Breast epithelium (tissue), 4 donors: ENCODE data around the gene SH3TC1. TPM values are rescaled to one million over a fixed set of nuclear protein-coding genes. Genes with fewer than 3 reads are reported as not detected.

Source experiments
- DNase-seq, 2 donors: peaks; one replicate each; pipeline ENCODE4 v3.0.0-alpha.2; 2019; ENCODE audit warnings: low spot score in 2 of 2
- H3K27ac ChIP-seq, 2 donors: fragments of 200-600 bp; sonication (generic) in 1 of 2; one replicate each; pipeline ENCODE4 v1.5.1; 2016 to 2019; ENCODE audit warnings: mild to moderate bottlenecking in 1 of 2
- H3K27me3 ChIP-seq, 2 donors: fragments of 200-600 bp; sonication (generic) in 1 of 2; one replicate each; pipeline versions ENCODE4 v1.5.1 to v1.6.0; 2017 to 2019; ENCODE audit warnings: control low read depth in 1 of 2, mild to moderate bottlenecking in 1 of 2
- H3K36me3 ChIP-seq: fragments of 200-600 bp; one replicate; pipeline ENCODE4 v1.5.1; 2019
- H3K4me1 ChIP-seq, 2 donors: fragments of 200-600 bp; sonication (generic); one replicate each; pipeline ENCODE4 v1.5.1; 2016 to 2019; ENCODE audit warnings: control low read depth in 1 of 2
- H3K4me3 ChIP-seq, 3 donors: fragments of 200-600 bp; sonication (generic); 1 replicate in 2 of 3; 2 replicates in 1 of 3; pipeline ENCODE4 v1.5.1; 2016 to 2019; ENCODE audit warnings: mild to moderate bottlenecking in 3 of 3, moderate library complexity in 2 of 3
- H3K9me3 ChIP-seq, 2 donors: fragments of 200-600 bp; sonication (generic) in 1 of 2; one replicate each; pipeline ENCODE4 v1.5.1; 2016 to 2019; ENCODE audit warnings: control low read depth in 1 of 2
- POLR2A ChIP-seq: fragments of 450-650 bp; IDR thresholded peaks from one replicate; pipeline ENCODE4 v1.6.1; 2016; ENCODE audit warnings: antibody characterized with exemption, mild to moderate bottlenecking, moderate library complexity
- POLR2AphosphoS5 ChIP-seq, 3 donors: sonication (generic); formaldehyde crosslinking; IDR thresholded peaks; one replicate each; pipeline ENCODE4 v1.6.1; 2017; ENCODE audit warnings: antibody characterized with exemption in 3 of 3
- intact Hi-C: fragments of 100-400 bp; cut with DNase I; formaldehyde crosslinking; loops from one replicate; pipeline ENCODE4 v1.15.1; 2023; ENCODE audit warnings: low total_unique reads
- total RNA-seq, 3 donors: library from RNA; depleted of rRNA; stranded (reverse); fragments of >200 nt; gene quantifications; one replicate each; pipeline ENCODE4 v1.1.0, GENCODE V29; 2016
- TF ChIP-seq, protein P1 (sequence below), 3 donors: fragments of 450-650 bp; IDR thresholded peaks; one replicate each; pipeline ENCODE4 v1.5.1; 2016 to 2017; ENCODE audit warnings: antibody characterized with exemption in 3 of 3, mild to moderate bottlenecking in 3 of 3, moderate library complexity in 3 of 3

The SH3TC1 gene
- total RNA-seq, 3 donors from 2014 or later = 16.4 to 28.8 (median 17.3) TPM

- TF ChIP-seq, protein P1, sequence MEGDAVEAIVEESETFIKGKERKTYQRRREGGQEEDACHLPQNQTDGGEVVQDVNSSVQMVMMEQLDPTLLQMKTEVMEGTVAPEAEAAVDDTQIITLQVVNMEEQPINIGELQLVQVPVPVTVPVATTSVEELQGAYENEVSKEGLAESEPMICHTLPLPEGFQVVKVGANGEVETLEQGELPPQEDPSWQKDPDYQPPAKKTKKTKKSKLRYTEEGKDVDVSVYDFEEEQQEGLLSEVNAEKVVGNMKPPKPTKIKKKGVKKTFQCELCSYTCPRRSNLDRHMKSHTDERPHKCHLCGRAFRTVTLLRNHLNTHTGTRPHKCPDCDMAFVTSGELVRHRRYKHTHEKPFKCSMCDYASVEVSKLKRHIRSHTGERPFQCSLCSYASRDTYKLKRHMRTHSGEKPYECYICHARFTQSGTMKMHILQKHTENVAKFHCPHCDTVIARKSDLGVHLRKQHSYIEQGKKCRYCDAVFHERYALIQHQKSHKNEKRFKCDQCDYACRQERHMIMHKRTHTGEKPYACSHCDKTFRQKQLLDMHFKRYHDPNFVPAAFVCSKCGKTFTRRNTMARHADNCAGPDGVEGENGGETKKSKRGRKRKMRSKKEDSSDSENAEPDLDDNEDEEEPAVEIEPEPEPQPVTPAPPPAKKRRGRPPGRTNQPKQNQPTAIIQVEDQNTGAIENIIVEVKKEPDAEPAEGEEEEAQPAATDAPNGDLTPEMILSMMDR (IDR thresholded peaks at IDR 0.05) = no peak
- TF ChIP-seq POLR2AphosphoS5 (IDR thresholded peaks at IDR 0.05) (no peak), POLR2A (no peak)
- no peak overlapping the region for H3K27ac ChIP-seq
- no peaks in the 10 kb centered on the region for H3K36me3 ChIP-seq
- H3K4me1 ChIP-seq = no peaks in the 10 kb centered on the region
- H3K4me3 ChIP-seq = no peak overlapping the region
- intact Hi-C loops = no loop called here
- H3K27me3 ChIP-seq = no peaks in the 10 kb centered on the region
- no peaks in the 10 kb centered on the region for H3K9me3 ChIP-seq
- DNase-seq = no peak
These were observed 37.8 kb downstream of the SH3TC1 start for GRCh38 chr4:8236920-8237195.

DNA sequence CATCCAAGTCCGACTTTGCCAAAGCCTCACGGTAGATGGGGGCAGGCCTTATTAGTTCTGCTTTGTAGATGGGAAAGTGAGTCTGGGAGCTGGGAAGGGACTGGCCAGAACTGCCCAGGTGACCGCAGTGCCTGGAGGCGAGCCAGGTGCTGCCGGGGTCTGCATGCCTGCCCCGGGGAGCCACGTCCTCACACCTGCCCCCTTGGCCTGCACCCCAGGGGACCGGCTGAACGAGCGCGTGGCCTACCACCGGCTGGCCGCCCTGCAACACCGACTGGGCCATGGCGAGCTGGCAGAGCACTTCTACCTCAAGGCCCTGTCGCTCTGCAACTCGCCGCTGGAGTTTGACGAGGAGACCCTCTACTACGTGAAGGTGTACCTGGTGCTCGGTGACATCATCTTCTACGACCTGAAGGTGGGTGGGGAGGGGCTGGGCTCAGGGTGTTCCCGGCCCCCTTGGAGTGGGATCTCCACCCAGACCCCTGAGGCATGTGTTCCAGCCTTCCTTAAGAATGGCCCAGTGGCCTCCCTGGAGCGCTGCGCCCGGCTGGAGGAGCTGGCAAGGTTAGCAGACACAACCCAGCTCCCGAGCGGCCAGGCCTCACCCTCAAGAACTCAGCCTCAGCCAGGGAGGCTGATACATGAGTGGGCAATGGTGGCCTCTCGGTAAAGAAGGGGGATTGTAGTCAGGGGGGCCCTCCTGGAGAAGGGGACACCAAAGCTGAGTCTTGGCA lies 38.3 kb downstream of the SH3TC1 start:
- intact Hi-C loops = no loop called here
- H3K27me3 ChIP-seq = no peaks in the 10 kb centered on the region
- no peaks in the 10 kb centered on the region for H3K36me3 ChIP-seq
- DNase-seq = no peak
- H3K9me3 ChIP-seq = no peaks in the 10 kb centered on the region
- no peak overlapping the region for H3K27ac ChIP-seq
- no peak overlapping the region for H3K4me3 ChIP-seq
- no peak for TF ChIP-seq POLR2A
- TF ChIP-seq, protein P1 (IDR thresholded peaks at IDR 0.05) = no peak
- no peak for TF ChIP-seq POLR2AphosphoS5 (IDR thresholded peaks at IDR 0.05)
- H3K4me1 ChIP-seq = no peaks in the 10 kb centered on the region

DNA sequence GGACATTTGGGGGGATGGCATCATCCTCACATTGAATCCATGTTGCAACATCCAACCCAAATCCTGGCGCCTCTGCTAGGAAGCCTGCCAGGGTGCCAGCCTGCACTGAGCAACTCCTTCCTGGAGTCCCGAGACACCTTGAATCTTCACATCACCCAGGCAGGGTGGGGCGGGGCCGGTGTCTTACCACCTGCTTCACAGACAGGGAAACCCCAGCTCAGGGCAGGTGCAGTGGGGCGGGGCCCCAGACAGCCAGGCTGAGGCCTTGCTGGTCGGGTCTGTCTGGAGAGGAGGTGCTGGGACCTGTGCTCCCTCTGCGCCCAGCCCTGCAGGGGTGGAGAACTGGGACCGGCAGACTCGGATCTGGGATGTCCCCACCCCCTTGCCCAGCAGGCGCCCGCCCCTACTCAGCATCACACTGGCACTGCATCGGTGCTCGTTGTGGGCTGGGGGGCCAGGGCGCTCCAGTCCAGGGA lies 39.0 kb downstream of the SH3TC1 start:
- intact Hi-C loops = no loop called here
- no peaks in the 10 kb centered on the region for H3K9me3 ChIP-seq
- no peak overlapping the region for H3K27ac ChIP-seq
- H3K4me1 ChIP-seq = no peaks in the 10 kb centered on the region
- H3K36me3 ChIP-seq = no peaks in the 10 kb centered on the region
- no peak overlapping the region for H3K4me3 ChIP-seq
- no peaks in the 10 kb centered on the region for H3K27me3 ChIP-seq
- no peak for TF ChIP-seq POLR2A
- no peak for DNase-seq

DNA sequence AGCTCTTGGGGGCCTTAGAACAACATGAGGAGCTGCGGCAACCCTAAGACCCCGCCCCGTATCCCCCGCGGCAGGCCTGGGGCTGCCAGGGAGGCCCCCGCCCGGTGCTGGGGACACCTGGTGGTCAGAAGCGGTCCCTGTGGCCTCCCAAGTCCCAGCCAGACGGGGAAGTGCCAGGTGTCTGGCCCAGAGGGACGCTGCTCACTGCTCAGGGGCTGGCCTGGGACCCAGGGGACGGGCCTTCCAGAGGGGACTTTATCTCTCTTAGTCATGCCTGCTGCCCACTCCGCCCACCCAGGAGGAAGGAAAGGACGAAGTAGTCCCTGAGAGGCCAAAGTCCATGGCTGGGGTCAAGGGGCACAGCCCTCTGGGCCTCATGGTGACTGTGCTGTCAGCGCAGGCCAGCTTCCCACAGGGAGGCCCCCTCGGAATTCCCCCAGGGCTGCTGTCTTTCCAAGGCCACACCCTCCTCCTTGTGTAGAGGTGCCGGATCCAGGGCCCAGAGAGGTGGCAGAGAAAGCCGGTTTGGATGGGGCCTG lies 39.5 kb downstream of the SH3TC1 start:
- H3K36me3 ChIP-seq = no peaks in the 10 kb centered on the region
- no peaks in the 10 kb centered on the region for H3K4me1 ChIP-seq
- H3K27ac ChIP-seq = no peak overlapping the region
- H3K4me3 ChIP-seq = no peak overlapping the region
- no peaks in the 10 kb centered on the region for H3K27me3 ChIP-seq
- intact Hi-C loops = no loop called here
- no peaks in the 10 kb centered on the region for H3K9me3 ChIP-seq
- TF ChIP-seq, protein P1 (IDR thresholded peaks at IDR 0.05) = no peak
- no peak for TF ChIP-seq POLR2AphosphoS5 (IDR thresholded peaks at IDR 0.05)
- TF ChIP-seq POLR2A = no peak
- DNase-seq = no peak

GRCh38 chr4:8239226-8239625 lies 40.1 kb downstream of the SH3TC1 start:
- intact Hi-C loops = no loop called here
- no peak for DNase-seq
- no peaks in the 10 kb centered on the region for H3K9me3 ChIP-seq
- H3K36me3 ChIP-seq = no peaks in the 10 kb centered on the region
- H3K4me1 ChIP-seq = no peaks in the 10 kb centered on the region
- H3K27ac ChIP-seq = no peak overlapping the region
- TF ChIP-seq, protein P1 (IDR thresholded peaks at IDR 0.05) = no peak
- TF ChIP-seq POLR2AphosphoS5 (IDR thresholded peaks at IDR 0.05) = no peak
- TF ChIP-seq POLR2A = no peak
- no peaks in the 10 kb centered on the region for H3K27me3 ChIP-seq
- no peak overlapping the region for H3K4me3 ChIP-seq
